Activated CD4-positive, alpha-beta memory T cell treated with anti-CD3 and anti-CD28 coated beads, Interleukin-2, amount 10 ng/mL, durations not matched to agents 7 days and 5 days (primary cell): ENCODE measurements around the gene SYK. TPM values are rescaled to one million over a fixed set of nuclear protein-coding genes. Genes with fewer than 3 reads are reported as not detected.
"Not testable (repeated sequence)": the region's sequence is repeated elsewhere in the genome, so short reads cannot be mapped to it uniquely, and the experiment has no call there.

Source experiments
- CTCF ChIA-PET: fragments of 350-600 bp; sonication (Branson Sonifier 250); formaldehyde crosslinking; loops from one replicate; lab custom pipeline; 2021; ENCODE audit warnings: antibody characterized with exemption, inconsistent platforms; lab: Charles Lee
- POLR2A ChIA-PET: fragments of 350-600 bp; sonication (Branson Sonifier 250); formaldehyde crosslinking; loops from one replicate; lab custom pipeline; 2021; ENCODE audit warnings: antibody characterized with exemption; lab: Charles Lee
- DNase-seq: peaks from one replicate; pipeline ENCODE4 v3.0.0-alpha.2; 2020
- H3K27ac Mint-ChIP-seq: one replicate; pipeline ENCODE4 v1.8.0; 2021; ENCODE audit warnings: mild to moderate bottlenecking, mixed read lengths
- H3K27me3 Mint-ChIP-seq: one replicate; pipeline ENCODE4 v1.8.0; 2021; ENCODE audit warnings: mixed read lengths
- H3K36me3 Mint-ChIP-seq: one replicate; pipeline ENCODE4 v1.8.0; 2021; ENCODE audit warnings: low read depth, mixed read lengths
- H3K4me1 Mint-ChIP-seq: one replicate; pipeline ENCODE4 v1.8.0; 2021; ENCODE audit warnings: mixed read lengths
- H3K4me3 Mint-ChIP-seq: one replicate; pipeline ENCODE4 v1.8.0; 2021; ENCODE audit warnings: mild to moderate bottlenecking, mixed read lengths
- H3K9me3 Mint-ChIP-seq: one replicate; pipeline ENCODE4 v1.8.0; 2021; ENCODE audit warnings: mixed read lengths
- total RNA-seq, 2 experiments: library from RNA; stranded (reverse); gene quantifications; one replicate each; pipeline ENCODE4 v1.2.3, GENCODE V29; 2021

Gene SYK
- not detected for total RNA-seq

- Mint-ChIP-seq H3K9me3 (no peaks in the 10 kb centered on the region), H3K4me1 (peaks cover 5% of the 10 kb centered on the region), H3K36me3 (no peaks in the 10 kb centered on the region), H3K27ac (no peak within 1 kb of the TSS), H3K4me3 (peak within 1 kb of the TSS; percentile 9), H3K27me3 (peaks cover 83% of the 10 kb centered on the region)
- no peak for DNase-seq
- CTCF ChIA-PET: no interaction called here
- POLR2A ChIA-PET: interaction anchor here (1.2 to 1.3 kb wide), 2 partner anchors 23 to 63 kb away, joined by 3 read pairs; no protein-coding TSS in a partner anchor
Observed at GRCh38 chr9:90801241-90801972, at the start of gene SYK. TSS of gene SYK (plus strand) at chr9:90801819. CDS start at chr9:90843899, 42,080 bp downstream.

GRCh38 chr9:90755514-90756371, 45.9 kb upstream of the SYK start:
- CTCF ChIA-PET, H3K27ac Mint-ChIP-seq, H3K4me3 Mint-ChIP-seq, H3K9me3 Mint-ChIP-seq, POLR2A ChIA-PET, H3K27me3 Mint-ChIP-seq, H3K4me1 Mint-ChIP-seq, H3K36me3 Mint-ChIP-seq: not testable (repeated sequence)
- DNase-seq: peak; percentile 47

- H3K27me3 Mint-ChIP-seq, CTCF ChIA-PET, H3K4me1 Mint-ChIP-seq, POLR2A ChIA-PET, H3K9me3 Mint-ChIP-seq, DNase-seq, H3K36me3 Mint-ChIP-seq, H3K4me3 Mint-ChIP-seq, H3K27ac Mint-ChIP-seq: not testable (repeated sequence)
Observed at GRCh38 chr9:90760577-90760976, 41.0 kb upstream of the SYK start.

GRCh38 chr9:90766731-90767130, 34.9 kb upstream of the SYK start:
- Mint-ChIP-seq H3K27ac (no peak overlapping the region), H3K4me3 (no peak overlapping the region), H3K27me3 (peaks cover 9% of the 10 kb centered on the region), H3K4me1 (no peaks in the 10 kb centered on the region), H3K36me3 (peaks cover 3% of the 10 kb centered on the region), H3K9me3 (peaks cover 9% of the 10 kb centered on the region)
- POLR2A ChIA-PET: no interaction called here
- DNase-seq: no peak
- CTCF ChIA-PET: no interaction called here

- Mint-ChIP-seq H3K27me3 (peaks cover 11% of the 10 kb centered on the region), H3K27ac (no peak overlapping the region), H3K36me3 (peaks cover 3% of the 10 kb centered on the region), H3K4me1 (no peaks in the 10 kb centered on the region), H3K9me3 (peaks cover 9% of the 10 kb centered on the region), H3K4me3 (no peak overlapping the region)
- DNase-seq: no peak
- ChIA-PET CTCF (no interaction called here), POLR2A (no interaction called here)
Observed at GRCh38 chr9:90767523-90768100, 34.0 kb upstream of the SYK start.

GRCh38 chr9:90770182-90770738, 31.4 kb upstream of the SYK start:
- peaks cover 12% of the 10 kb centered on the region for H3K27me3 Mint-ChIP-seq
- no peak for DNase-seq
- H3K4me1 Mint-ChIP-seq: no peaks in the 10 kb centered on the region
- POLR2A ChIA-PET: no interaction called here
- CTCF ChIA-PET: no interaction called here
- H3K9me3 Mint-ChIP-seq: peaks cover 9% of the 10 kb centered on the region
- no peak overlapping the region for H3K27ac Mint-ChIP-seq
- peaks cover 3% of the 10 kb centered on the region for H3K36me3 Mint-ChIP-seq
- no peak overlapping the region for H3K4me3 Mint-ChIP-seq

GRCh38 chr9:90770927-90771326, 30.7 kb upstream of the SYK start:
- H3K36me3 Mint-ChIP-seq: peaks cover 3% of the 10 kb centered on the region
- H3K27ac Mint-ChIP-seq: no peak overlapping the region
- H3K4me1 Mint-ChIP-seq: no peaks in the 10 kb centered on the region
- ChIA-PET POLR2A (no interaction called here), CTCF (no interaction called here)
- H3K27me3 Mint-ChIP-seq: peaks cover 12% of the 10 kb centered on the region
- peaks cover 9% of the 10 kb centered on the region for H3K9me3 Mint-ChIP-seq
- no peak overlapping the region for H3K4me3 Mint-ChIP-seq
- no peak for DNase-seq

- H3K27me3 Mint-ChIP-seq: peaks cover 12% of the 10 kb centered on the region
- CTCF ChIA-PET: no interaction called here
- peaks cover 5% of the 10 kb centered on the region for H3K9me3 Mint-ChIP-seq
- H3K27ac Mint-ChIP-seq: no peak overlapping the region
- no peak for DNase-seq
- POLR2A ChIA-PET: no interaction called here
- no peak overlapping the region for H3K4me3 Mint-ChIP-seq
- no peaks in the 10 kb centered on the region for H3K36me3 Mint-ChIP-seq
- no peaks in the 10 kb centered on the region for H3K4me1 Mint-ChIP-seq
Observed at GRCh38 chr9:90772386-90772785, 29.2 kb upstream of the SYK start.

GRCh38 chr9:90773617-90774016, 28.0 kb upstream of the SYK start:
- Mint-ChIP-seq H3K4me1 (no peaks in the 10 kb centered on the region), H3K27ac (no peak overlapping the region), H3K36me3 (no peaks in the 10 kb centered on the region), H3K9me3 (no peaks in the 10 kb centered on the region), H3K4me3 (no peak overlapping the region), H3K27me3 (peaks cover 19% of the 10 kb centered on the region)
- POLR2A ChIA-PET: no interaction called here
- CTCF ChIA-PET: no interaction called here
- no peak for DNase-seq

GRCh38 chr9:90774071-90774470, 27.5 kb upstream of the SYK start:
- H3K4me1 Mint-ChIP-seq: no peaks in the 10 kb centered on the region
- no peak overlapping the region for H3K4me3 Mint-ChIP-seq
- H3K27ac Mint-ChIP-seq: no peak overlapping the region
- H3K9me3 Mint-ChIP-seq: no peaks in the 10 kb centered on the region
- ChIA-PET POLR2A (no interaction called here), CTCF (no interaction called here)
- H3K36me3 Mint-ChIP-seq: no peaks in the 10 kb centered on the region
- DNase-seq: no peak
- peaks cover 22% of the 10 kb centered on the region for H3K27me3 Mint-ChIP-seq

GRCh38 chr9:90774682-90775081, 26.9 kb upstream of the SYK start:
- ChIA-PET POLR2A (no interaction called here), CTCF (no interaction called here)
- Mint-ChIP-seq H3K36me3 (no peaks in the 10 kb centered on the region), H3K27ac (no peak overlapping the region), H3K4me3 (no peak overlapping the region), H3K27me3 (peaks cover 20% of the 10 kb centered on the region), H3K9me3 (no peaks in the 10 kb centered on the region), H3K4me1 (no peaks in the 10 kb centered on the region)
- DNase-seq: no peak

GRCh38 chr9:90775657-90776056, 26.0 kb upstream of the SYK start:
- ChIA-PET CTCF (no interaction called here), POLR2A (no interaction called here)
- H3K27me3 Mint-ChIP-seq: peaks cover 15% of the 10 kb centered on the region
- no peaks in the 10 kb centered on the region for H3K36me3 Mint-ChIP-seq
- DNase-seq: no peak
- no peak overlapping the region for H3K27ac Mint-ChIP-seq
- H3K4me3 Mint-ChIP-seq: no peak overlapping the region
- no peaks in the 10 kb centered on the region for H3K4me1 Mint-ChIP-seq
- no peaks in the 10 kb centered on the region for H3K9me3 Mint-ChIP-seq

GRCh38 chr9:90778746-90779145, 22.9 kb upstream of the SYK start:
- no peak for DNase-seq
- Mint-ChIP-seq H3K27ac (no peak overlapping the region), H3K4me3 (no peak overlapping the region), H3K27me3 (peaks cover 12% of the 10 kb centered on the region), H3K4me1 (no peaks in the 10 kb centered on the region), H3K36me3 (no peaks in the 10 kb centered on the region), H3K9me3 (no peaks in the 10 kb centered on the region)
- CTCF ChIA-PET: no interaction called here
- POLR2A ChIA-PET: interaction anchor here (1.1 kb wide), 1 partner anchor 22 kb away, joined by 3 read pairs; no protein-coding TSS in a partner anchor
